WTC11 (cell line): ENCODE results near the gene TBCE. TPM values are rescaled to one million over a fixed set of nuclear protein-coding genes. Genes with fewer than 3 reads are reported as not detected.

Experiments used
- ATAC-seq: fragments of 200-7000 bp; cut with Tn5 transposase; 2 replicates; pipeline ENCODE4 v1.10.0; 2021; ENCODE audit warnings: mild to moderate bottlenecking, moderate library complexity
- CTCF ChIA-PET: fragments of 300-600 bp; sonication (Branson Sonifier 250); formaldehyde crosslinking; loops from one replicate; lab custom pipeline; 2021; ENCODE audit warnings: antibody characterized with exemption; lab: Charles Lee
- POLR2A ChIA-PET: fragments of 350-600 bp; sonication (Branson Sonifier 250); formaldehyde crosslinking; loops from one replicate; lab custom pipeline; 2021; ENCODE audit warnings: antibody characterized with exemption; lab: Charles Lee
- DNase-seq: peaks from one replicate; pipeline ENCODE4 v3.0.0; 2021; ENCODE audit warnings: low spot score
- H3K27ac Mint-ChIP-seq: 2 replicates; pipeline ENCODE4 v1.8.0; 2021; ENCODE audit warnings: mixed read lengths
- H3K27me3 Mint-ChIP-seq: 2 replicates; pipeline ENCODE4 v1.8.0; 2021; ENCODE audit warnings: low read depth, mild to moderate bottlenecking, moderate library complexity, mixed read lengths
- H3K36me3 Mint-ChIP-seq: 2 replicates; pipeline ENCODE4 v1.8.0; 2021; ENCODE audit warnings: mixed read lengths
- H3K4me1 Mint-ChIP-seq: 2 replicates; pipeline ENCODE4 v1.8.0; 2022; ENCODE audit warnings: mixed read lengths
- H3K4me3 Mint-ChIP-seq: 2 replicates; pipeline ENCODE4 v1.8.0; 2021; ENCODE audit warnings: mild to moderate bottlenecking, moderate library complexity, mixed read lengths
- H3K9me3 Mint-ChIP-seq: 2 replicates; pipeline ENCODE4 v1.8.0; 2021; ENCODE audit warnings: mixed read lengths
- ATF6 ChIP-seq: sonication (generic); formaldehyde crosslinking; IDR thresholded peaks from 2 replicates; pipeline ENCODE4 v1.8.1; 2023; ENCODE audit warnings: mild to moderate bottlenecking, missing genetic modification reagents
- FOXJ3 ChIP-seq: sonication (generic); formaldehyde crosslinking; IDR thresholded peaks from 2 replicates; pipeline ENCODE4 v1.9.0; 2021; ENCODE audit warnings: missing genetic modification reagents, mild to moderate bottlenecking, borderline replicate concordance
- HMGA2 ChIP-seq: fragments of 250-450 bp; sonication (Bioruptor Pico); IDR thresholded peaks from 2 replicates; pipeline ENCODE4 v1.4.0; 2021; ENCODE audit warnings: mild to moderate bottlenecking, moderate library complexity
- JUN ChIP-seq: sonication (generic); formaldehyde crosslinking; IDR thresholded peaks from 2 replicates; pipeline ENCODE4 v1.8.0; 2023; ENCODE audit warnings: mild to moderate bottlenecking, missing genetic modification reagents
- MXD4 ChIP-seq: fragments of 250-450 bp; sonication (Bioruptor Pico); IDR thresholded peaks from 2 replicates; pipeline ENCODE4 v1.8.0; 2021; ENCODE audit warnings: mild to moderate bottlenecking, moderate library complexity, borderline replicate concordance
- NFATC4 ChIP-seq: fragments of 250-450 bp; sonication (Bioruptor Pico); IDR thresholded peaks from 2 replicates; pipeline ENCODE4 v1.9.0; 2021; ENCODE audit warnings: mild to moderate bottlenecking
- NFE2L1 ChIP-seq: sonication (generic); formaldehyde crosslinking; IDR thresholded peaks from 2 replicates; pipeline ENCODE4 v1.8.1; 2023; ENCODE audit warnings: missing genetic modification reagents
- STAT6 ChIP-seq: sonication (generic); formaldehyde crosslinking; conservative IDR thresholded peaks from 2 replicates; pipeline ENCODE4 v1.8.1; 2023; ENCODE audit warnings: mild to moderate bottlenecking, low read depth, missing genetic modification reagents, moderate library complexity
- ZNF138 ChIP-seq: sonication (generic); formaldehyde crosslinking; conservative IDR thresholded peaks from 2 replicates; pipeline ENCODE4 v1.8.1; 2022; ENCODE audit warnings: mild to moderate bottlenecking, moderate library complexity, missing genetic modification reagents
- ZNF416 ChIP-seq: fragments of 250-450 bp; sonication (Bioruptor Pico); IDR thresholded peaks from 2 replicates; pipeline ENCODE4 v1.9.0; 2021; ENCODE audit warnings: mild to moderate bottlenecking, inconsistent platforms
- total RNA-seq: library from RNA; stranded (reverse); gene quantifications from 3 replicates; pipeline ENCODE4 v1.2.3, GENCODE V29; 2021
- TF ChIP-seq, protein P1 (sequence below): sonication (generic); formaldehyde crosslinking; IDR thresholded peaks from 2 replicates; pipeline ENCODE4 v1.8.1; 2022; ENCODE audit warnings: low read depth, mild to moderate bottlenecking, moderate library complexity, missing genetic modification reagents, borderline replicate concordance
- TF ChIP-seq, protein P2 (sequence below): sonication (generic); formaldehyde crosslinking; IDR thresholded peaks from 2 replicates; pipeline ENCODE4 v1.8.1; 2022; ENCODE audit warnings: mild to moderate bottlenecking, missing genetic modification reagents, moderate library complexity, borderline replicate concordance
- TF ChIP-seq, protein P3 (sequence below): sonication (generic); formaldehyde crosslinking; IDR thresholded peaks from 2 replicates; pipeline ENCODE4 v1.8.0; 2022; ENCODE audit warnings: mild to moderate bottlenecking, missing genetic modification reagents
- TF ChIP-seq, protein P4 (sequence below): sonication (generic); formaldehyde crosslinking; IDR thresholded peaks from 2 replicates; pipeline ENCODE4 v1.8.0; 2022; ENCODE audit warnings: mild to moderate bottlenecking, missing genetic modification reagents
- TF ChIP-seq, protein P5 (sequence below): sonication (generic); formaldehyde crosslinking; IDR thresholded peaks from 2 replicates; pipeline ENCODE4 v1.8.1; 2023; ENCODE audit warnings: mild to moderate bottlenecking, moderate library complexity, missing genetic modification reagents

The TBCE gene
- total RNA-seq, 1 experiment from 2014 or later, result 34.8 TPM

DNA sequence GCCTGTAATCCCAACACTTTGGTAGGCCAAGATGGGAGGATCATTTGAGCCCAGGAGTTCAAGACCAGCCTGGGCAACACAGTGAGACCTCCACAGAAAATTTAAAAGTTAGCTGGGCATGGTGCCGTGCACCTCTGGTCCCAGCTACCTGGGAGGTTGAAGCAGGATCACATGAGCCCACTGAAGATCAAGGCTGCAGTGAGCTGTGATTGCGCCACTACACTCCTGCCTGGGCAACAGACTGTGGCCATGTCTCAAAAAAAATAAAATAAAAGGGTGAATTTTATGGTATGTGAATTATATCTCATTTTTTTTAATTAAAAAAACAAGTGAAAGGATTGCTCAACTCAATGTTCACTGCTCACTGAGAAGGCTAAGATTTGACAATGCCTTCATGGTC, 48.0 kb upstream of the TBCE start (continued):
- TF ChIP-seq NFATC4 (CRISPR knock-in tag) (no peak), JUN (CRISPR knock-in tag) (no peak)
- TF ChIP-seq, protein P1, sequence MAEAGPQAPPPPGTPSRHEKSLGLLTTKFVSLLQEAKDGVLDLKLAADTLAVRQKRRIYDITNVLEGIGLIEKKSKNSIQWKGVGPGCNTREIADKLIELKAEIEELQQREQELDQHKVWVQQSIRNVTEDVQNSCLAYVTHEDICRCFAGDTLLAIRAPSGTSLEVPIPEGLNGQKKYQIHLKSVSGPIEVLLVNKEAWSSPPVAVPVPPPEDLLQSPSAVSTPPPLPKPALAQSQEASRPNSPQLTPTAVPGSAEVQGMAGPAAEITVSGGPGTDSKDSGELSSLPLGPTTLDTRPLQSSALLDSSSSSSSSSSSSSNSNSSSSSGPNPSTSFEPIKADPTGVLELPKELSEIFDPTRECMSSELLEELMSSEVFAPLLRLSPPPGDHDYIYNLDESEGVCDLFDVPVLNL (CRISPR knock-in tag), result no peak

GRCh38 chr1:235320521-235321179, 46.6 kb upstream of the TBCE start:
- ATAC-seq, result no peak
- Mint-ChIP-seq H3K4me3 (no peak overlapping the region), H3K27ac (peak overlapping the region; percentile 64), H3K36me3 (peaks cover 26% of the 10 kb centered on the region), H3K4me1 (peaks cover 28% of the 10 kb centered on the region), H3K27me3 (no peaks in the 10 kb centered on the region)
- CTCF ChIA-PET, result no interaction called here
- POLR2A ChIA-PET, result no interaction called here
- TF ChIP-seq HMGA2 (CRISPR knock-in tag), result no peak
- no peak for TF ChIP-seq STAT6
- TF ChIP-seq, all 79 proteins: peak for 0
- no peaks in the 10 kb centered on the region for H3K9me3 Mint-ChIP-seq
- DNase-seq, result no peak

GRCh38 chr1:235324296-235324695, 42.9 kb upstream of the TBCE start:
- peak overlapping the region; percentile 53 for H3K4me3 Mint-ChIP-seq
- ChIA-PET CTCF (no interaction called here), POLR2A (no interaction called here)
- ATAC-seq (no peak), DNase-seq (no peak)
- peaks cover 29% of the 10 kb centered on the region for H3K36me3 Mint-ChIP-seq
- peaks cover 35% of the 10 kb centered on the region for H3K4me1 Mint-ChIP-seq
- no peaks in the 10 kb centered on the region for H3K9me3 Mint-ChIP-seq
- no peaks in the 10 kb centered on the region for H3K27me3 Mint-ChIP-seq
- peak overlapping the region; percentile 73 for H3K27ac Mint-ChIP-seq
- TF ChIP-seq, protein P2, sequence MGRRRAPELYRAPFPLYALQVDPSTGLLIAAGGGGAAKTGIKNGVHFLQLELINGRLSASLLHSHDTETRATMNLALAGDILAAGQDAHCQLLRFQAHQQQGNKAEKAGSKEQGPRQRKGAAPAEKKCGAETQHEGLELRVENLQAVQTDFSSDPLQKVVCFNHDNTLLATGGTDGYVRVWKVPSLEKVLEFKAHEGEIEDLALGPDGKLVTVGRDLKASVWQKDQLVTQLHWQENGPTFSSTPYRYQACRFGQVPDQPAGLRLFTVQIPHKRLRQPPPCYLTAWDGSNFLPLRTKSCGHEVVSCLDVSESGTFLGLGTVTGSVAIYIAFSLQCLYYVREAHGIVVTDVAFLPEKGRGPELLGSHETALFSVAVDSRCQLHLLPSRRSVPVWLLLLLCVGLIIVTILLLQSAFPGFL (CRISPR knock-in tag), result no peak
- TF ChIP-seq ZNF138 (CRISPR knock-in tag) (no peak), ATF6 (CRISPR knock-in tag) (no peak), MXD4 (CRISPR knock-in tag) (no peak)
- TF ChIP-seq, all 79 proteins: peak for 0

DNA sequence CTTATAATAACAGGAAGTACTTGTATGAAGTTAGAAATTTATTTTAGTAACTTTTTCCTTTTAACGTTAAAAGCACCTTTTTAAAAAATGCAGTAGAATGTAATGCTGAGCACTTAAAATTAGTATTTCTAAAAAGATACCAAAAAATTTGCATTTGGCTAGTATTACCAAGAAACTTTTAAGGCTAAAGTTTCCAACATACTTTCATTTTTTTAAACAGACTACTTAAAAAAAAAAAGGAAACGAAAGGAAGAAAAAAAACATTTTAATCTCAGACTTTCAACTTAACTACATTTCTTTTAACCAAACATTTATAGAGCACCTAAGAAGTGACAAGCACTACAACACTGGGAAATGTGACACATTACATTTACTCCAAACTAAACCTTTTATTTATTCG, 42.1 kb upstream of the TBCE start:
- CTCF ChIA-PET, result no interaction called here
- no peak for ATAC-seq
- Mint-ChIP-seq H3K27ac (peak overlapping the region; percentile 70; the same call in 1 of the 2 replicates), H3K27me3 (no peaks in the 10 kb centered on the region), H3K36me3 (peaks cover 29% of the 10 kb centered on the region), H3K4me1 (peaks cover 35% of the 10 kb centered on the region), H3K4me3 (peak overlapping the region; percentile 98), H3K9me3 (no peaks in the 10 kb centered on the region)
- POLR2A ChIA-PET, result interaction anchor here (0.6 kb wide), 1 partner anchor 18 kb away, joined by 10 read pairs; no protein-coding TSS in a partner anchor
- DNase-seq, result no peak
- TF ChIP-seq, protein P3, sequence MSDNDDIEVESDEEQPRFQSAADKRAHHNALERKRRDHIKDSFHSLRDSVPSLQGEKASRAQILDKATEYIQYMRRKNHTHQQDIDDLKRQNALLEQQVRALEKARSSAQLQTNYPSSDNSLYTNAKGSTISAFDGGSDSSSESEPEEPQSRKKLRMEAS, result no peak
- TF ChIP-seq MXD4 (CRISPR knock-in tag) (no peak), NFE2L1 (CRISPR knock-in tag) (no peak), ZNF416 (no peak), STAT6 (no peak), FOXJ3 (no peak)
- TF ChIP-seq, protein P4, sequence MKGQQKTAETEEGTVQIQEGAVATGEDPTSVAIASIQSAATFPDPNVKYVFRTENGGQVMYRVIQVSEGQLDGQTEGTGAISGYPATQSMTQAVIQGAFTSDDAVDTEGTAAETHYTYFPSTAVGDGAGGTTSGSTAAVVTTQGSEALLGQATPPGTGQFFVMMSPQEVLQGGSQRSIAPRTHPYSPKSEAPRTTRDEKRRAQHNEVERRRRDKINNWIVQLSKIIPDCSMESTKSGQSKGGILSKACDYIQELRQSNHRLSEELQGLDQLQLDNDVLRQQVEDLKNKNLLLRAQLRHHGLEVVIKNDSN (CRISPR knock-in tag), result no peak
- TF ChIP-seq, protein P5, sequence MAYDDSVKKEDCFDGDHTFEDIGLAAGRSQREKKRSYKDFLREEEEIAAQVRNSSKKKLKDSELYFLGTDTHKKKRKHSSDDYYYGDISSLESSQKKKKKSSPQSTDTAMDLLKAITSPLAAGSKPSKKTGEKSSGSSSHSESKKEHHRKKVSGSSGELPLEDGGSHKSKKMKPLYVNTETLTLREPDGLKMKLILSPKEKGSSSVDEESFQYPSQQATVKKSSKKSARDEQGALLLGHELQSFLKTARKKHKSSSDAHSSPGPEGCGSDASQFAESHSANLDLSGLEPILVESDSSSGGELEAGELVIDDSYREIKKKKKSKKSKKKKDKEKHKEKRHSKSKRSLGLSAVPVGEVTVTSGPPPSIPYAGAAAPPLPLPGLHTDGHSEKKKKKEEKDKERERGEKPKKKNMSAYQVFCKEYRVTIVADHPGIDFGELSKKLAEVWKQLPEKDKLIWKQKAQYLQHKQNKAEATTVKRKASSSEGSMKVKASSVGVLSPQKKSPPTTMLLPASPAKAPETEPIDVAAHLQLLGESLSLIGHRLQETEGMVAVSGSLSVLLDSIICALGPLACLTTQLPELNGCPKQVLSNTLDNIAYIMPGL, result no peak
